Activated CD4-positive, alpha-beta T cell treated with anti-CD3 and anti-CD28 coated beads for 36 hours (primary cell): ENCODE measurements around the gene C19orf85. TPM values are rescaled to one million over a fixed set of nuclear protein-coding genes. Genes with fewer than 3 reads are reported as not detected.
A peak's percentile ranks its signal among the peaks of the same experiment; 100 is the strongest.

Source experiments
- ATAC-seq: fragments of 200-7000 bp; cut with Tn5 transposase; one replicate; pipeline ENCODE4 v1.10.0; 2021; ENCODE audit warnings: mild to moderate bottlenecking, moderate library complexity
- CTCF ChIA-PET: fragments of 350-600 bp; sonication (Branson Sonifier 250); formaldehyde crosslinking; loops from one replicate; lab custom pipeline; 2021; ENCODE audit warnings: antibody characterized with exemption; lab: Charles Lee
- POLR2A ChIA-PET: fragments of 350-600 bp; sonication (Branson Sonifier 250); formaldehyde crosslinking; loops from one replicate; lab custom pipeline; 2021; ENCODE audit warnings: antibody characterized with exemption, inconsistent platforms; lab: Charles Lee
- DNase-seq: peaks from one replicate; pipeline ENCODE4 v3.0.0-alpha.2; 2020
- H3K27ac Mint-ChIP-seq: one replicate; pipeline ENCODE4 v1.8.0; 2021; ENCODE audit warnings: mixed read lengths
- H3K27me3 Mint-ChIP-seq: one replicate; pipeline ENCODE4 v1.8.0; 2021; ENCODE audit warnings: mixed read lengths
- H3K36me3 Mint-ChIP-seq: one replicate; pipeline ENCODE4 v1.8.0; 2021; ENCODE audit warnings: low read depth, mixed read lengths
- H3K4me1 Mint-ChIP-seq: one replicate; pipeline ENCODE4 v1.8.0; 2021; ENCODE audit warnings: mixed read lengths
- H3K4me3 Mint-ChIP-seq: one replicate; pipeline ENCODE4 v1.8.0; 2021; ENCODE audit warnings: mild to moderate bottlenecking, moderate library complexity, mixed read lengths
- H3K9me3 Mint-ChIP-seq: one replicate; pipeline ENCODE4 v1.8.0; 2021; ENCODE audit warnings: low read depth, mixed read lengths
- intact Hi-C, 2 experiments: fragments of 100-400 bp; cut with DNase I in 1 of 2; cut with micrococcal nuclease in 1 of 2; formaldehyde crosslinking; loops; one replicate each; pipeline versions ENCODE4 v1.14.2 to v1.15.1; 2022 to 2024; cut with DNase I, micrococcal nuclease
- total RNA-seq, 2 experiments: library from RNA; stranded (reverse); gene quantifications; one replicate each; pipeline ENCODE4 v1.2.3, GENCODE V29; 2021

Gene C19orf85
- total RNA-seq, 2 experiments from 2014 or later: not detected

- H3K27me3 Mint-ChIP-seq: no peaks in the 10 kb centered on the region
- POLR2A ChIA-PET: interaction anchor here (0.5 to 1.6 kb wide), 6 partner anchors 9 to 359 kb away, joined by 3 to 9 read pairs (median 4); partner anchors contain the start of genes ISOC2, NAT14, PPP1R12C and U2AF2
- peaks cover 32% of the 10 kb centered on the region for H3K4me1 Mint-ChIP-seq
- intact Hi-C loops: loop anchor here (1.0 to 2.0 kb wide), 20 partner anchors 15 to 1012 kb away; partner anchors contain the start of genes EPN1 (in 1 of the 2), FIZ1 (in 1 of the 2), HSPBP1 (in 1 of the 2) and ISOC2 (in 1 of the 2)
- no peaks in the 10 kb centered on the region for H3K9me3 Mint-ChIP-seq
- peak; percentile 99 for DNase-seq
- ATAC-seq: peak; percentile 96
- peak within 1 kb of the TSS; percentile 88 for H3K27ac Mint-ChIP-seq
- H3K4me3 Mint-ChIP-seq: peak within 1 kb of the TSS; percentile 84
- H3K36me3 Mint-ChIP-seq: peaks cover 5% of the 10 kb centered on the region
- CTCF ChIA-PET: interaction anchor here (0.6 to 3.0 kb wide), 11 partner anchors 9 to 1028 kb away, joined by 3 to 18 read pairs (median 4); partner anchors contain the start of genes HSPBP1 and RDH13
These were observed 11.7 kb upstream of the C19orf85 start, which contains the start of gene ZNF628 for GRCh38 chr19:55476100-55476775. Gene ZNF628 (plus strand): TSS chr19:55476617. CDS start chr19:55479911, 3,294 bp downstream.

GRCh38 chr19:55474269-55475265 lies 10.0 kb upstream of the C19orf85 start:
- POLR2A ChIA-PET: interaction anchor here (0.6 to 1.0 kb wide), 2 partner anchors 29 to 191 kb away, joined by 3 read pairs; partner anchors contain the start of gene BRSK1
- Mint-ChIP-seq H3K4me1 (peaks cover 27% of the 10 kb centered on the region), H3K9me3 (no peaks in the 10 kb centered on the region), H3K4me3 (peak overlapping the region; percentile 84), H3K36me3 (peaks cover 5% of the 10 kb centered on the region), H3K27ac (no peak overlapping the region), H3K27me3 (no peaks in the 10 kb centered on the region)
- CTCF ChIA-PET: interaction anchor here (1.2 to 1.5 kb wide), 2 partner anchors 11 to 164 kb away, joined by 3 read pairs; partner anchors contain the start of gene NAT14
- DNase-seq: no peak
- no peak for ATAC-seq
- intact Hi-C loops: no loop called here

GRCh38 chr19:55473225-55474012 lies 8.9 kb upstream of the C19orf85 start:
- ChIA-PET POLR2A (interaction anchor here (1.0 kb wide), 1 partner anchor 30 kb away, joined by 3 read pairs; no protein-coding TSS in a partner anchor), CTCF (interaction anchor here (1.5 kb wide), 1 partner anchor 12 kb away, joined by 3 read pairs; the partner anchor contains the start of gene NAT14)
- no peaks in the 10 kb centered on the region for H3K9me3 Mint-ChIP-seq
- H3K27me3 Mint-ChIP-seq: no peaks in the 10 kb centered on the region
- intact Hi-C loops: no loop called here
- no peak overlapping the region for H3K27ac Mint-ChIP-seq
- H3K4me1 Mint-ChIP-seq: peaks cover 17% of the 10 kb centered on the region
- no peak overlapping the region for H3K4me3 Mint-ChIP-seq
- ATAC-seq (no peak), DNase-seq (no peak)
- H3K36me3 Mint-ChIP-seq: no peaks in the 10 kb centered on the region

GRCh38 chr19:55472463-55472862 lies 7.9 kb upstream of the C19orf85 start:
- DNase-seq (no peak), ATAC-seq (no peak)
- Mint-ChIP-seq H3K4me1 (peaks cover 11% of the 10 kb centered on the region), H3K36me3 (no peaks in the 10 kb centered on the region), H3K27me3 (no peaks in the 10 kb centered on the region), H3K4me3 (no peak overlapping the region), H3K9me3 (no peaks in the 10 kb centered on the region), H3K27ac (no peak overlapping the region)
- CTCF ChIA-PET: no interaction called here
- POLR2A ChIA-PET: no interaction called here
- intact Hi-C loops: no loop called here

- Mint-ChIP-seq H3K4me1 (peaks cover 9% of the 10 kb centered on the region), H3K27me3 (no peaks in the 10 kb centered on the region), H3K9me3 (no peaks in the 10 kb centered on the region), H3K27ac (no peak overlapping the region), H3K4me3 (no peak overlapping the region), H3K36me3 (no peaks in the 10 kb centered on the region)
- ATAC-seq: no peak
- ChIA-PET CTCF (interaction anchor here (0.9 to 1.0 kb wide), 2 partner anchors 16 to 33 kb away, joined by 3 to 5 read pairs; no protein-coding TSS in a partner anchor), POLR2A (no interaction called here)
- no peak for DNase-seq
- intact Hi-C loops: no loop called here
These were observed 6.7 kb upstream of the C19orf85 start for GRCh38 chr19:55471266-55471665.

GRCh38 chr19:55468054-55468393 lies 3.5 kb upstream of the C19orf85 start:
- DNase-seq (no peak), ATAC-seq (peak; percentile 37)
- no peaks in the 10 kb centered on the region for H3K9me3 Mint-ChIP-seq
- ChIA-PET POLR2A (no interaction called here), CTCF (interaction anchor here (0.6 to 3.9 kb wide), 10 partner anchors 9 to 302 kb away, joined by 3 to 30 read pairs (median 6); partner anchors contain the start of gene ZNF628)
- intact Hi-C loops: loop anchor here (2.0 to 5.0 kb wide), 2 partner anchors 163 to 164 kb away; no protein-coding TSS in a partner anchor
- no peaks in the 10 kb centered on the region for H3K27me3 Mint-ChIP-seq
- no peaks in the 10 kb centered on the region for H3K36me3 Mint-ChIP-seq
- H3K4me3 Mint-ChIP-seq: no peak overlapping the region
- no peak overlapping the region for H3K27ac Mint-ChIP-seq
- peaks cover 3% of the 10 kb centered on the region for H3K4me1 Mint-ChIP-seq

- no peaks in the 10 kb centered on the region for H3K36me3 Mint-ChIP-seq
- H3K4me3 Mint-ChIP-seq: no peak overlapping the region
- intact Hi-C loops: loop anchor here (1.0 to 5.0 kb wide), 4 partner anchors 36 to 165 kb away; no protein-coding TSS in a partner anchor
- ATAC-seq (peak; percentile 98), DNase-seq (peak; percentile 83)
- peaks cover 3% of the 10 kb centered on the region for H3K4me1 Mint-ChIP-seq
- no peak overlapping the region for H3K27ac Mint-ChIP-seq
- H3K9me3 Mint-ChIP-seq: no peaks in the 10 kb centered on the region
- no peaks in the 10 kb centered on the region for H3K27me3 Mint-ChIP-seq
- CTCF ChIA-PET: interaction anchor here (0.6 to 3.9 kb wide), 18 partner anchors 9 to 302 kb away, joined by 3 to 30 read pairs (median 4); partner anchors contain the start of genes NAT14 and ZNF628
- POLR2A ChIA-PET: no interaction called here
These were observed 2.9 kb upstream of the C19orf85 start for GRCh38 chr19:55467236-55468053.

- POLR2A ChIA-PET: no interaction called here
- intact Hi-C loops: loop anchor here in 1 of 2 experiments (5.0 kb wide), 1 partner anchor 166 kb away; no protein-coding TSS in a partner anchor
These were observed 1.7 kb upstream of the C19orf85 start for GRCh38 chr19:55466241-55466614.

GRCh38 chr19:55465460-55466240 lies 1.1 kb upstream of the C19orf85 start:
- intact Hi-C loops: loop anchor here in 1 of 2 experiments (5.0 kb wide), 1 partner anchor 167 kb away; no protein-coding TSS in a partner anchor
- DNase-seq (no peak), ATAC-seq (no peak)
- Mint-ChIP-seq H3K9me3 (no peaks in the 10 kb centered on the region), H3K4me3 (no peak overlapping the region), H3K27me3 (no peaks in the 10 kb centered on the region), H3K36me3 (no peaks in the 10 kb centered on the region), H3K27ac (no peak overlapping the region), H3K4me1 (peaks cover 10% of the 10 kb centered on the region)
- POLR2A ChIA-PET: no interaction called here
- CTCF ChIA-PET: interaction anchor here (0.6 to 3.9 kb wide), 2 partner anchors 39 to 300 kb away, joined by 3 to 30 read pairs; no protein-coding TSS in a partner anchor

More at GRCh38 chr19:55466241-55466614, 1.7 kb upstream of the C19orf85 start:
- Mint-ChIP-seq H3K4me3 (no peak overlapping the region), H3K4me1 (peaks cover 7% of the 10 kb centered on the region), H3K27me3 (no peaks in the 10 kb centered on the region), H3K36me3 (no peaks in the 10 kb centered on the region), H3K9me3 (no peaks in the 10 kb centered on the region), H3K27ac (no peak overlapping the region)
- ATAC-seq: no peak
- DNase-seq: no peak
- CTCF ChIA-PET: interaction anchor here (0.6 to 3.9 kb wide), 5 partner anchors 7 to 301 kb away, joined by 3 to 30 read pairs (median 5); no protein-coding TSS in a partner anchor
